ENCODE results near the gene SPPL2A. TPM values are rescaled to one million over a fixed set of nuclear protein-coding genes. Genes with fewer than 3 reads are reported as not detected.

Gene SPPL2A
- total RNA-seq, 1 experiment from 2014 or later: 64.4 TPM

DNA sequence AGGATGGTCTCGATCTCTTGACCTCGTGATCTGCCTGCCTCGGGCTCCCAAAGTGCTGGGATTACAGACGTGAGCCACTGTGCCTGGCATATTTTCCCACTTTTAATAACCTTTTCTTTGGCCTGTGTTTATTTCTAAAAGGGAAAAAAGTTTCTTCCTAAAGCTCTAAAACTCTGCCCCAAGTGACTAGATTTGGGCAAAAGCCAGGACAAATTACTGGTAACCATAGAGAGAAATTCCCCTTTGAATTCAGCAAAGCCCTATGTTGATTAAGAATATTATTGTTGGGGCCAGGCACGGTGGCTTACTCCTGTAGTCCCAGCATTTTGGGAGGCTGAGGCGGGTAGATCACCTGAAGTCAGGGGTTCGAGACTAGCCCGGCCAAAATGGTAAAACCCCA, 67.4 kb downstream of the SPPL2A start:
- H3K36me3 Mint-ChIP-seq (ENCODE audit: insufficient read depth in 1 of 3, low read depth in 3 of 3): peaks cover 0 to 2% (median 0%) of the 10 kb centered on the region in 3 experiments; a peak in 1 of 7 replicates
- Histone ChIP-seq H3K79me2 (ENCODE audit: insufficient read depth, low read length) (peaks cover 2% of the 10 kb centered on the region; the same call in 1 of the 2 replicates), H2BK20ac (ENCODE audit: low read depth, low read length, poor library complexity, severe bottlenecking) (no peak overlapping the region), H2BK120ac (ENCODE audit: low read depth, low read length, poor library complexity, severe bottlenecking) (no peak overlapping the region), H3K9me3 (ENCODE audit: control insufficient read depth, low read depth, low read length) (no peaks in the 10 kb centered on the region), H4K8ac (replicated peaks; ENCODE audit: insufficient read length, low read depth, low read length) (no peak overlapping the region), H2BK15ac (ENCODE audit: low read depth, low read length) (no peak overlapping the region), H4K5ac (ENCODE audit: insufficient read length, low read depth, low read length) (no peak overlapping the region), H3K79me1 (ENCODE audit: insufficient read depth, low read depth, low read length, poor library complexity, severe bottlenecking) (no peaks in the 10 kb centered on the region), H2BK12ac (ENCODE audit: insufficient read length, low read depth, low read length) (no peak overlapping the region), H3K23ac (ENCODE audit: insufficient read length, low read depth, low read length) (no peak overlapping the region), H2AK5ac (ENCODE audit: insufficient read length, low read length) (no peak overlapping the region), H2BK5ac (ENCODE audit: insufficient read length, low read length) (no peak overlapping the region), H2AFZ (ENCODE audit: low read length) (no peak overlapping the region), H3K56ac (ENCODE audit: insufficient read length, low read depth, low read length) (no peak overlapping the region), H3K14ac (ENCODE audit: insufficient read depth, low read length) (no peak overlapping the region), H3K4me2 (ENCODE audit: insufficient read depth, insufficient read length, low read length) (no peak overlapping the region), H3K4me1 (ENCODE audit: insufficient read depth, low read length) (no peaks in the 10 kb centered on the region), H4K91ac (ENCODE audit: insufficient read length, low read depth, low read length) (no peak overlapping the region), H3K18ac (ENCODE audit: insufficient read length, low read depth, low read length) (no peak overlapping the region), H3K4ac (ENCODE audit: low read depth, low read length) (no peak overlapping the region), H3K23me2 (ENCODE audit: insufficient read length, low read depth, low read length, poor library complexity, severe bottlenecking) (no peaks in the 10 kb centered on the region), H3K9ac (ENCODE audit: extremely low read depth, insufficient read length, low read length) (no peak overlapping the region), H3T11ph (ENCODE audit: low read length) (no peak overlapping the region), H4K20me1 (ENCODE audit: control insufficient read depth, insufficient read depth, insufficient read length) (no peaks in the 10 kb centered on the region), H3K27me3 (ENCODE audit: insufficient read depth, low read length) (no peaks in the 10 kb centered on the region), H3K27ac (ENCODE audit: insufficient read length, low read depth, low read length) (no peak overlapping the region)
- TF ChIP-seq CTCF (conservative IDR thresholded peaks at IDR 0.05): no peak
- no peak overlapping the region for H3K27ac Mint-ChIP-seq
- WGBS (ENCODE audit: extremely low coverage, insufficient read length, low lambda C conversion rate): no CpG with 5 or more reads among the region's 8 CpGs
- no peak overlapping the region for H3K4me3 Mint-ChIP-seq
- H3K4me1 Mint-ChIP-seq: no peaks in the 10 kb centered on the region
- no peaks in the 10 kb centered on the region for H3K9me3 Mint-ChIP-seq
- H3K27me3 Mint-ChIP-seq (ENCODE audit: low read depth): no peaks in the 10 kb centered on the region
- no peak for DNase-seq
